ENCODE results near the gene GGTA1.

GGTA1 gene

DNA sequence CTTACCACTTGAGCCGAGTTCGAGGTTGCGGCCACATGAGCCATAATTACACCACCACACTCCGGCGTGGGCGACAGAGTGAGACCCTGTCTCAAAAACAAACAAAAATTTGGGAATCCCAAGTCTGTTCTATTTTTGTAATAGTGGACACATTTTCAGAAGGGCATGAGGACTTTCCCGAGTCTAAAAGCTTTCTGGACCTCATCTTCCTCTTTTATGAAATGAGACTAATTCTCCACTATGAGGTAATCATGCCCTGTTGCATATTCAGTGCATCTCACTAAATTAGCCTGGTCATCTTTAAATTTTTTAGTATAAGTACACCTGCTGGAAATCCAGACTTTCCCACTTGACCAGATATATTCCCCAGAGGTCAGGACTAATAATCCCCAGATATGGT lies 55.7 kb downstream of the GGTA1 start:
- Histone ChIP-seq H3K27me3 (ENCODE audit: control insufficient read depth in 1 of 2, insufficient read depth in 1 of 2, low read length in 2 of 2) (peaks cover 42 to 63% of the 10 kb centered on the region in 2 experiments), H3K79me1 (replicated peaks; ENCODE audit: low read length, poor library complexity, severe bottlenecking) (no peaks in the 10 kb centered on the region), H2BK15ac (ENCODE audit: low read depth, poor library complexity, severe bottlenecking) (no peak overlapping the region), H3K14ac (ENCODE audit: low read length in 2 of 2) (no peak overlapping the region), H3K18ac (ENCODE audit: low read depth in 1 of 2, low read length in 2 of 2) (no peak overlapping the region), H3K4me1 (ENCODE audit: control insufficient read depth, insufficient read depth, low read depth, low read length) (peaks cover 3% of the 10 kb centered on the region), H3K9me3 (ENCODE audit: control insufficient read depth, low read length) (no peaks in the 10 kb centered on the region), H3K4me3 (ENCODE audit: insufficient read depth in 1 of 2, low read depth in 1 of 2, low read length in 2 of 2) (no peak overlapping the region), H2BK5ac (ENCODE audit: low read depth, low read length, poor library complexity, severe bottlenecking) (no peak overlapping the region), H2AK5ac (ENCODE audit: low read length, severe bottlenecking) (no peak overlapping the region), H3K36me3 (ENCODE audit: control insufficient read depth in 1 of 2, insufficient read depth in 2 of 2, low read depth in 1 of 2, low read length in 2 of 2) (no peaks in the 10 kb centered on the region), H2BK120ac (ENCODE audit: low read depth, low read length) (no peak overlapping the region), H4K91ac (ENCODE audit: low read length) (no peak overlapping the region), H4K8ac (ENCODE audit: low read length) (no peak overlapping the region), H2AFZ (ENCODE audit: low read depth, low read length) (no peak overlapping the region), H3K4me2 (ENCODE audit: low read length, poor library complexity, severe bottlenecking) (no peak overlapping the region), H3K23ac (ENCODE audit: low read length in 2 of 2) (no peak overlapping the region), H2BK12ac (ENCODE audit: low read length in 2 of 2) (no peak overlapping the region), H3K9ac (ENCODE audit: low read length) (no peak overlapping the region), H3K27ac (ENCODE audit: low read length, poor library complexity, severe bottlenecking) (no peak overlapping the region), H3K4ac (ENCODE audit: low read depth in 1 of 2, low read length in 2 of 2) (no peak overlapping the region)
- DNase-seq: no peak
- 100% methylated on average over 1 of the region's 7 CpGs for WGBS

DNA sequence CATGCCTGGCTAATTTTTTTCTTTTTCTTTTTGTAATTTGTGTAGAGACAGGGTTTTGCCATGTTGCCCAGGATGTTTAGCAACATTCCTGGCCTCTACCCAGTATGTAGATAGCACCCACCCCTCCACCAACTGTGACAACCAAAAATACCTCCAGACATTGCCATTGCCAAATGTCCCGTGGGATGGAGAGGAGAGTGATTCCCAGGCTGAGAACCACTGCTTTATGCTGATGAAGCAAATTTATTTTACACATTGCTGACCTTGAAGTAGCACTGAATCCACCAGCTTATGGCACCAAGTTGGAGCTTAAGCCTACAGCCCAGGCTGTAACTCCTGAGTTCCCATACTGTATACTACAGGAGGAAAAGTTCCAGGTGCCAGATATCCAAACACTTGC lies 58.5 kb downstream of the GGTA1 start:
- Histone ChIP-seq H3K27me3 (ENCODE audit: control insufficient read depth in 1 of 2, insufficient read depth in 1 of 2, low read length in 2 of 2) (peaks cover 41 to 50% of the 10 kb centered on the region in 2 experiments), H4K91ac (ENCODE audit: low read length) (no peak overlapping the region), H3K9ac (ENCODE audit: low read length) (no peak overlapping the region)

DNA sequence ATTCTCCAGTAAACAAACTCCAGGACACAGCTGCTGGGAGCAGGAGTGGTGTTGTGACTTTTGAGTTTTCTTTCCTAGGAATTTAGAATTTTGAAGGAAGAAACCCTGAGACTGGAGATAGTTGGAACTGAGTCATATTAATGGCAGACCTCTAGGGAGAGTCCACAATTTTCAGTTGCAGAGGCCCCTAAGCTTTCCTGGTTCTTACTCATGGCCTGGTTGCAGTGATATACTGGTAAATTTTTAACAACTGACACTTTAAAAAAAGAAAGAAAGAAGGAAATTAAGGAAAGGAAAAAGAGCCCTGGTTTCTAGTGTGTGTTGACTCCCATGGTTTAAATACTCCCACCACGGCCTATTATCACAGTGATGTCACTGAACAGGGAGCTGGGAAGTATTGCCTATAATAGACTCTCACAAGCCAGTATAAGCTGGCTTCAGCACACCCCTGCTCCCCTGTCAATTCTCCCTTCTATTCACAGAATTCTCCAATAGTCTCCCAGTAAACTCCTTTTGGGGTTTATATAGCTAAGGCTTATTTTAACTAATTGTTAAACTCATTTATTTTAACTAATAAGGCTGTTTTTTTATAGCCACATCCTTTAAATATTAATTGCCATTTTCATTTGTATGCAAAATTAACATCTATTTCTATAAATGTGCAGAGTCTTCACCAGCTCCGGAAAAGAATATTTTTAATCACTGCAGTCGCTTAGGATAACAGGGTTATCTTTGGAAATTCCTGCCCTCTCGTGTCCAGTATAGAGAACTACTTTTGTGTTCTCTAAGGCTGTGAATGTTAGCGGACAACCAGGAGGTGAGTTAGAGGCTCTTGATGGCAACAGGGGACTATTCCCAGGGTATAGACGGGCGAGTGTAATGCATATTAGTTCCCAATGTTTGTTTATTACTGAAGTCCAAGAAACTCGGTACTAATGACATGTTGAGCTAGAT lies 59.7 kb downstream of the GGTA1 start:
- peak; percentile 35 for DNase-seq
- H3K79me1 ChIP-seq (replicated peaks; ENCODE audit: low read length, poor library complexity, severe bottlenecking): no peaks in the 10 kb centered on the region
- H3K18ac ChIP-seq (ENCODE audit: low read depth in 1 of 2, low read length in 2 of 2): no peak overlapping the region
- no peak overlapping the region for H3K14ac ChIP-seq (ENCODE audit: low read length in 2 of 2)
- H4K91ac ChIP-seq (ENCODE audit: low read length): no peak overlapping the region
- WGBS: 66% methylated on average over 8 of the region's 8 CpGs
- no peaks in the 10 kb centered on the region for H3K4me1 ChIP-seq (ENCODE audit: control insufficient read depth, insufficient read depth, low read depth, low read length)
- no peak overlapping the region for H3K4ac ChIP-seq (ENCODE audit: low read depth in 1 of 2, low read length in 2 of 2)
- no peak overlapping the region for H2BK5ac ChIP-seq (ENCODE audit: low read depth, low read length, poor library complexity, severe bottlenecking)
- H2BK15ac ChIP-seq (ENCODE audit: low read depth, poor library complexity, severe bottlenecking): no peak overlapping the region
- peak overlapping the region in 1 of 2 experiments; percentile 40 for H3K4me3 ChIP-seq (ENCODE audit: insufficient read depth in 1 of 2, low read depth in 1 of 2, low read length in 2 of 2)
- no peak overlapping the region for H2BK12ac ChIP-seq (ENCODE audit: low read length in 2 of 2)
- H3K36me3 ChIP-seq (ENCODE audit: control insufficient read depth in 1 of 2, insufficient read depth in 2 of 2, low read depth in 1 of 2, low read length in 2 of 2): no peaks in the 10 kb centered on the region
- no peak overlapping the region for H4K8ac ChIP-seq (ENCODE audit: low read length)
- H2BK120ac ChIP-seq (ENCODE audit: low read depth, low read length): no peak overlapping the region
- H3K23ac ChIP-seq (ENCODE audit: low read length in 2 of 2): no peak overlapping the region
- H3K27ac ChIP-seq (ENCODE audit: low read length, poor library complexity, severe bottlenecking): no peak overlapping the region
- H3K4me2 ChIP-seq (ENCODE audit: low read length, poor library complexity, severe bottlenecking): no peak overlapping the region
- no peaks in the 10 kb centered on the region for H3K9me3 ChIP-seq (ENCODE audit: control insufficient read depth, low read length)
- H2AFZ ChIP-seq (ENCODE audit: low read depth, low read length): no peak overlapping the region
- no peak overlapping the region for H2AK5ac ChIP-seq (ENCODE audit: low read length, severe bottlenecking)
- H3K9ac ChIP-seq (ENCODE audit: low read length): peak overlapping the region; percentile 68
- H3K27me3 ChIP-seq (ENCODE audit: control insufficient read depth in 1 of 2, insufficient read depth in 1 of 2, low read length in 2 of 2): peaks cover 35 to 39% of the 10 kb centered on the region in 2 experiments

More for the DNA sequence above, 58.5 kb downstream of the GGTA1 start:
- Histone ChIP-seq H2AFZ (ENCODE audit: low read depth, low read length) (no peak overlapping the region), H2BK5ac (ENCODE audit: low read depth, low read length, poor library complexity, severe bottlenecking) (no peak overlapping the region), H3K4ac (ENCODE audit: low read depth in 1 of 2, low read length in 2 of 2) (no peak overlapping the region), H3K14ac (ENCODE audit: low read length in 2 of 2) (no peak overlapping the region), H3K18ac (ENCODE audit: low read depth in 1 of 2, low read length in 2 of 2) (no peak overlapping the region), H3K4me1 (ENCODE audit: control insufficient read depth, insufficient read depth, low read depth, low read length) (no peaks in the 10 kb centered on the region), H3K79me1 (replicated peaks; ENCODE audit: low read length, poor library complexity, severe bottlenecking) (no peaks in the 10 kb centered on the region), H3K36me3 (ENCODE audit: control insufficient read depth in 1 of 2, insufficient read depth in 2 of 2, low read depth in 1 of 2, low read length in 2 of 2) (no peaks in the 10 kb centered on the region), H2BK15ac (ENCODE audit: low read depth, poor library complexity, severe bottlenecking) (no peak overlapping the region), H2BK12ac (ENCODE audit: low read length in 2 of 2) (no peak overlapping the region), H4K8ac (ENCODE audit: low read length) (no peak overlapping the region), H3K9me3 (ENCODE audit: control insufficient read depth, low read length) (no peaks in the 10 kb centered on the region), H3K23ac (ENCODE audit: low read length in 2 of 2) (no peak overlapping the region), H2AK5ac (ENCODE audit: low read length, severe bottlenecking) (no peak overlapping the region), H3K4me3 (ENCODE audit: insufficient read depth in 1 of 2, low read depth in 1 of 2, low read length in 2 of 2) (no peak overlapping the region), H3K27ac (ENCODE audit: low read length, poor library complexity, severe bottlenecking) (no peak overlapping the region), H2BK120ac (ENCODE audit: low read depth, low read length) (no peak overlapping the region), H3K4me2 (ENCODE audit: low read length, poor library complexity, severe bottlenecking) (no peak overlapping the region)
- DNase-seq: no peak
- 57% methylated on average over 1 of the region's 1 CpG for WGBS

DNA sequence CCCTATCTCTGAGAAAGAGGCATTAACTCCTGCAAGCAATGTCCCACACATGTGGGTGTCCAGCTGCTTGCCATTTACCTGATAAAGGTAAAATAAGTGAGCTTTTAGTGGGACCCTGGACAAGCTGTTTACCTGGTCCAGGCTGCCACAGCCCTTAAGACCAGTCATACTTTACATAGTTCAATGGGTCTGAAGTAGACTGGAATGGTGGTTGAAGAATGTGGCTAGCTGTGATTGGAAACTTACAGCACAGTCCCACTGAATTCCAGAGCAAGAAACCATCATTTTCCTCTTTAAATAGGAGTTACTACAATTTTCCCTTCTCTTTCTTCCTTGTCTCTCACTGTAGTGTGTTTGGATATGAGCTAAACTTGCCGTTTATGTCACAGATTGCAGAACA lies 60.6 kb downstream of the GGTA1 start:
- H3K36me3 ChIP-seq (ENCODE audit: control insufficient read depth in 1 of 2, insufficient read depth in 2 of 2, low read depth in 1 of 2, low read length in 2 of 2): no peaks in the 10 kb centered on the region
- H2AK5ac ChIP-seq (ENCODE audit: low read length, severe bottlenecking): no peak overlapping the region
- H3K4me1 ChIP-seq (ENCODE audit: control insufficient read depth, insufficient read depth, low read depth, low read length): no peaks in the 10 kb centered on the region
- no peak overlapping the region for H4K8ac ChIP-seq (ENCODE audit: low read length)
- no peak overlapping the region for H2AFZ ChIP-seq (ENCODE audit: low read depth, low read length)
- H3K18ac ChIP-seq (ENCODE audit: low read depth in 1 of 2, low read length in 2 of 2): no peak overlapping the region
- H3K4ac ChIP-seq (ENCODE audit: low read depth in 1 of 2, low read length in 2 of 2): no peak overlapping the region
- no peak overlapping the region for H3K4me2 ChIP-seq (ENCODE audit: low read length, poor library complexity, severe bottlenecking)
- peak overlapping the region; percentile 68 for H3K9ac ChIP-seq (ENCODE audit: low read length)
- no peak overlapping the region for H2BK12ac ChIP-seq (ENCODE audit: low read length in 2 of 2)
- DNase-seq: peak; percentile 28
- no peak overlapping the region for H2BK5ac ChIP-seq (ENCODE audit: low read depth, low read length, poor library complexity, severe bottlenecking)
- no peaks in the 10 kb centered on the region for H3K9me3 ChIP-seq (ENCODE audit: control insufficient read depth, low read length)
- H2BK15ac ChIP-seq (ENCODE audit: low read depth, poor library complexity, severe bottlenecking): no peak overlapping the region
- H3K23ac ChIP-seq (ENCODE audit: low read length in 2 of 2): no peak overlapping the region
- H3K27me3 ChIP-seq (ENCODE audit: control insufficient read depth in 1 of 2, insufficient read depth in 1 of 2, low read length in 2 of 2): peaks cover 29 to 33% of the 10 kb centered on the region in 2 experiments
- no peak overlapping the region for H4K91ac ChIP-seq (ENCODE audit: low read length)
- no peaks in the 10 kb centered on the region for H3K79me1 ChIP-seq (replicated peaks; ENCODE audit: low read length, poor library complexity, severe bottlenecking)
- H3K4me3 ChIP-seq (ENCODE audit: insufficient read depth in 1 of 2, low read depth in 1 of 2, low read length in 2 of 2): no peak overlapping the region
- 39% methylated on average over 1 of the region's 1 CpG for WGBS
- no peak overlapping the region for H3K27ac ChIP-seq (ENCODE audit: low read length, poor library complexity, severe bottlenecking)
- H2BK120ac ChIP-seq (ENCODE audit: low read depth, low read length): no peak overlapping the region
- no peak overlapping the region for H3K14ac ChIP-seq (ENCODE audit: low read length in 2 of 2)

Data from mesenchymal stem cell (in vitro differentiated cells and primary cell).